ENCODE data around the gene IFI6.

DNA sequence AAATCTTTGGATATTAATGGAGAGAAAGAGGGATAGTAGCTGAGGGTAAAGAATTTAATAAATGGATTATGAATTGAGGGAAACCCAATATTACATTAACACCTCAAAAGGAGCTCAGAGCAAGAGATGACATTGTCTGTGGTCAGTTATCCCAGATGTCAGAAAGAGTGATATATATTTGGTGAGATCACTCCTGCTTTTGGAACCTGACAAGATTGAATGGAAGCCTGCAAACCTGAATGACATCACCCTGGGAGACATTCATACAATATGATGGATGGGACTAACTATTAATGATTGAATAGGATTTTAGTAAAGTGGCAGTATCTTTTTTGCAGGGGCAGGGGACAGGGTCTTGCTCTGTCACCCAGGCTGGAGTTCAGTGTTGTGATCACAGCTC lies 6.8 kb upstream of the IFI6 start:
- no peak for TF ChIP-seq POLR2A (IDR thresholded peaks at IDR 0.05)
- no peak for TF ChIP-seq POLR2AphosphoS5 (IDR thresholded peaks at IDR 0.05)
- TF ChIP-seq, protein P1, sequence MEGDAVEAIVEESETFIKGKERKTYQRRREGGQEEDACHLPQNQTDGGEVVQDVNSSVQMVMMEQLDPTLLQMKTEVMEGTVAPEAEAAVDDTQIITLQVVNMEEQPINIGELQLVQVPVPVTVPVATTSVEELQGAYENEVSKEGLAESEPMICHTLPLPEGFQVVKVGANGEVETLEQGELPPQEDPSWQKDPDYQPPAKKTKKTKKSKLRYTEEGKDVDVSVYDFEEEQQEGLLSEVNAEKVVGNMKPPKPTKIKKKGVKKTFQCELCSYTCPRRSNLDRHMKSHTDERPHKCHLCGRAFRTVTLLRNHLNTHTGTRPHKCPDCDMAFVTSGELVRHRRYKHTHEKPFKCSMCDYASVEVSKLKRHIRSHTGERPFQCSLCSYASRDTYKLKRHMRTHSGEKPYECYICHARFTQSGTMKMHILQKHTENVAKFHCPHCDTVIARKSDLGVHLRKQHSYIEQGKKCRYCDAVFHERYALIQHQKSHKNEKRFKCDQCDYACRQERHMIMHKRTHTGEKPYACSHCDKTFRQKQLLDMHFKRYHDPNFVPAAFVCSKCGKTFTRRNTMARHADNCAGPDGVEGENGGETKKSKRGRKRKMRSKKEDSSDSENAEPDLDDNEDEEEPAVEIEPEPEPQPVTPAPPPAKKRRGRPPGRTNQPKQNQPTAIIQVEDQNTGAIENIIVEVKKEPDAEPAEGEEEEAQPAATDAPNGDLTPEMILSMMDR (IDR thresholded peaks at IDR 0.05), result no peak
- TF ChIP-seq EP300 (IDR thresholded peaks at IDR 0.05), result no peak

Data from sigmoid colon (tissue), 4 donors.